ENCODE data around the gene PDCD1. TPM values are rescaled to one million over a fixed set of nuclear protein-coding genes. Genes with fewer than 3 reads are reported as not detected.
"Not testable (repeated sequence)": the region's sequence is repeated elsewhere in the genome, so short reads cannot be mapped to it uniquely, and the experiment has no call there.

PDCD1 gene
- total RNA-seq, 2 donors from 2014 or later = 22.5 to 25.4 TPM

- Mint-ChIP-seq H3K27ac (no peak overlapping the region), H3K36me3 (no peaks in the 10 kb centered on the region), H3K9me3 (no peaks in the 10 kb centered on the region)
- no peak for ATAC-seq
- peak in 1 of 2 donors; percentile 54 for DNase-seq (ENCODE audit: low spot score in 2 of 2)
Measured at GRCh38 chr2:241810307-241811200, 48.1 kb downstream of the PDCD1 start.

DNA sequence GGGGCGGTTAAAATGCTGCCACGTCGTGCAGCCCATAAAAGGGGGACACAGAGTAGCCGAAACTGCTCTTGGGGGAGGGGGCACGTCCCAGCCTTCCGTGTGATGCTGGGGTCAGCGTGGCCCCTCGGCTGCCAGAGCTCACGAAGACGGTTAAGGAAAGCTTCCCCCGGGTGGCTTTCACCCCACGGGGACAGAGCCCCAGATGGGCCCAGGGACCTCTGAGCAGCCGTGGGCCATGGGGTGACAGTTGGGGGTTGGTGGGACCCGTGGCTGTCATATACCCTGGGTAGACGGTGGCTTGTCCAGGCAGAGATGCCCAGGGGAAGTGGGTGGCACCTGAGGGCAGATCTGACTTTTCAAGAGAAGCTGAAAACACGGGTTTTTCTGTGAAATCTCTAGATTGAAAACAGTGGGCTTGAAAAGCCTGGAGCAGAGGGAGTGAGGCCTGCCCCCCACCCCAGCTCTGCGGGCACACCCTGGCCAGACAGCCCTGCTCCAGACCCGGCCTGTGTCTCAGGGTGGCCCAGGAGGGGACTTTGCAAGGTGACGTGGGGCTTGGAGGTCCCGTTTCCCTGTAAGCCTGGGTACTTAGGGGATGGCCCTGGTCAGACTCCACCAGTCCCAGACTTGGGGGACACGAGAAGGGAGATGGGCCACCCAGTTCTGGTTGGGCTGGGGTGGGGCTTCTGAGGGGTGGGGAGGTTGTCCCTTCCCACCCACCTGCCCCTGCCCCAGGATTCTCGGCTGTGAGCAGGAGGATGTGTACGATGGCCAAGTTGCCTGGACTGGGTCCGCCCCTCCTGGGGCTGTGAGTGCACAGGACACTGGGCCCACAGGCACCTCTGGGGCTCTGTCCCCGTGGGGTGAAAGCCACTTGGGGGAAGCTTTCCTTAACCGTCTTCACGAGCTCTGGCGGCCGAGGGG, 49.0 kb downstream of the PDCD1 start:
- no peak overlapping the region for H3K27ac Mint-ChIP-seq
- DNase-seq (ENCODE audit: low spot score in 2 of 2) (no peak), ATAC-seq (no peak)
- no peaks in the 10 kb centered on the region for H3K9me3 Mint-ChIP-seq
- H3K36me3 Mint-ChIP-seq = no peaks in the 10 kb centered on the region

GRCh38 chr2:241808721-241809382, 49.8 kb downstream of the PDCD1 start, which contains the start of gene NEU4:
NEU4 (plus strand) TSS chr2:241809193; CDS start chr2:241814485, 5,292 bp downstream.
- DNase-seq (ENCODE audit: low spot score in 2 of 2) (no peak), ATAC-seq (no peak)
- H3K36me3 Mint-ChIP-seq = no peaks in the 10 kb centered on the region
- H3K9me3 Mint-ChIP-seq = no peaks in the 10 kb centered on the region
- H3K27ac Mint-ChIP-seq = no peak within 1 kb of the TSS

DNA sequence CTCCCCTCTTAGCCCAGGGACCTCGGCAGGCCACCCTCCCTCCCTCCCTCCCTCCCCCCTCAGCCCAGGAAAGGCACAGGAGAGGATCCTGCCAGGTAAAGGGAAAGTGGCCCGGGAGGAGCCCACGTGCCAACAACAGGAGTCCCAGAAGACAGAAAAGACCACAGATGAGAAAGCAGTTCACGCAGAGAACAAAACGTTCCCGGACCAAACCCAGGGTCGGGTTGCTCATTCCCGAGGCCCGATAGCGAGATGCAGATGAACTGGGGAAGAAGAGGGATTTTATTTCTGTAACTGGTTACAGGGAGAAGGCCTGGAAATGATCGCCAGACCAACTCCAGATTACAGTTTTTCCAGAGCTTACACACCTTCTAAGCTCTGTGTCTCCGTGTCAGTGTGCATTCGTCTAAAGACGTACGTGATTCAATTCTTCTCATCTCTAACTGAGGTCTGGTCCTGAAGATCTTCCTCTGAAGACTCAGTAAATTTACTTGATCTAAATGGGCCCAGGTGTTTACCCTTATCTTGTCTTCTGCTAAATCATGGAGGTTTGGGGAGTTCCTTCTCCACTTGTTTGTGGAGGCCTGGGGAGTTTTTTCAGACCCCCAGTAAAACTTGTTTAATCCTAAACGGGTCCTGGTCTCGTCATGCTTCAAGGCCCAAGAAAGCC, 50.5 kb downstream of the PDCD1 start:
- ATAC-seq (no peak), DNase-seq (ENCODE audit: low spot score in 2 of 2) (no peak)
- H3K9me3 Mint-ChIP-seq = no peaks in the 10 kb centered on the region

GRCh38 chr2:241806217-241806616, 52.5 kb downstream of the PDCD1 start:
- ATAC-seq, H3K36me3 Mint-ChIP-seq, H3K27ac Mint-ChIP-seq: not testable (repeated sequence)

More for the DNA sequence above, 50.5 kb downstream of the PDCD1 start:
- no peak overlapping the region for H3K27ac Mint-ChIP-seq
- no peaks in the 10 kb centered on the region for H3K36me3 Mint-ChIP-seq

DNA sequence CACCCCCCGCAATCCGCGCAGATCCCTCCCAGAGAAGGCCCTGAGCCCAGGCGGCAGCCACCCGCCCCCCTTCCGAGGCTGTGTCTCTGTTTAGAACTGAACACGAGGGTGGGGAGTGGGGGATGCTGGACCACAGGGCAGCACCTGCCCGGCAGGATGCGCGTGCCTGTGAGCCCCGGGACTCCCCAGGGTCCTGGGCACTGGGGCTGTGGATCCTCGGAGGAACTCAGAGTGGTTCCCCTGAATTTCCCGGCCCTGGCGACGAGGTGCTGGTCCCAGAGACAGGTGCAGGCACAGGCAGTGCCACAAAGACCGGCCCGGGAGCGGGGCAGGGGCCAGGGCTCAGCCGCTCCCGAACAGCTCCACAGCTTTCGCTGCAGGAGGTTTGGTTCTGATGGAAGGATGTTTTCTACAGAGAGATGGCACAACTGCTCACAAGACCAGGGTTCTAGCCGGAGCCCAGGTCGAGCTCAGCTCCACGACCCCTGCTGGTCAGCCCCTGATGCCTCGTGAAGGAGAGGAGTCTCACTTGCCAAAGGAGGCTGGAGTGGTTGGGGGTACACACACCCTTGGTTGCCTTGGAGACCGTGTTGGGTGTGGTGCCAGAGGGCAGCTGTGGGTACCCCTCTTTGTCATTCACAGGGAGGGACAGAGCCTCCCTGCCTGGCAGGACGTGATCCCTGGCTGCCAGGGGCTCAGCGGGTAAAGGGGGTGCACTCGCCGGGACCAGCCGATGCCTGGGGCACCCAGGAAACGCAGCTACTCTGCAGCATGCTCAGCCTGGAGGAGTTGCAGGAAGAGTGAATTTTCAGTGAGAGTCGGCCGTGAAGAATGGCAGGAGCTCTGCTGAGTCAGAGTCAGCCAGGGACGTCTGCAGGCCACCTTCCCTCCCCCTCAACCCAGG, 54.1 kb downstream of the PDCD1 start:
- Mint-ChIP-seq H3K36me3 (no peaks in the 10 kb centered on the region), H3K9me3 (no peaks in the 10 kb centered on the region), H3K27ac (no peak overlapping the region)
- DNase-seq (ENCODE audit: low spot score in 2 of 2) (peak in 1 of 2 donors; percentile 42), ATAC-seq (peak; percentile 45 to 48)

More at GRCh38 chr2:241806217-241806616, 52.5 kb downstream of the PDCD1 start:
- not testable (repeated sequence) for H3K9me3 Mint-ChIP-seq; DNase-seq (ENCODE audit: low spot score in 2 of 2)

DNA sequence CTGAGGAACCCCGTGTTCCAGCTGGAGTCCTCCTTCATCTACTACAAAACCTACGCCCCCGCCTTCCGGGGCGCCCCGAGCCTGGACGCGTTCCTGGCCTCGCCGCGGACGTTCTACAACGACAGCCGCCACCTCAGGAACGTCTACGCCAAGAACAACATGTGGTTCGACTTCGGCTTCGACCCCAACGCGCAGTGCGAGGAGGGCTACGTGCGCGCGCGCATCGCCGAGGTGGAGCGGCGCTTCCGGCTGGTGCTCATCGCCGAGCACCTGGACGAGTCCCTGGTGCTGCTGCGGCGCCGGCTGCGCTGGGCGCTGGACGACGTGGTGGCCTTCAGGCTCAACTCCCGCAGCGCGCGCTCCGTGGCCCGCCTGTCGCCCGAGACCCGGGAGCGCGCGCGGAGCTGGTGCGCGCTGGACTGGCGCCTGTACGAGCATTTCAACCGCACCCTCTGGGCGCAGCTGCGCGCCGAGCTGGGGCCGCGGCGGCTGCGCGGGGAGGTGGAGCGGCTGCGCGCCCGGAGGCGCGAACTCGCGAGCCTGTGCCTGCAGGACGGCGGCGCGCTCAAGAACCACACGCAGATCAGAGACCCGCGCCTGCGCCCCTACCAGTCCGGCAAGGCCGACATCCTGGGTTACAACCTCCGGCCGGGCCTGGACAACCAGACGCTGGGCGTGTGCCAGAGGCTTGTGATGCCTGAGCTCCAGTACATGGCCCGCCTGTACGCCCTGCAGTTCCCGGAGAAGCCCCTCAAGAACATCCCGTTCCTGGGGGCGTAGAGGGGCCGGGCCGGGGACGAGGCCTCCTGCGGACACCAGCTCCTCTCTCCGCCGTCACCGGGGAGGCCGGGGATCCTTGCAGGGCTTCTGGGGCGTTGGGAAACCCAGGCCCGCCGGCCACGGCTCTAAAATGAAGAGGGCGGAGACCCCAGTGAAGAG, 55.0 kb downstream of the PDCD1 start:
- H3K36me3 Mint-ChIP-seq = no peaks in the 10 kb centered on the region
- no peak overlapping the region for H3K27ac Mint-ChIP-seq
- H3K9me3 Mint-ChIP-seq = no peaks in the 10 kb centered on the region
- DNase-seq (ENCODE audit: low spot score in 2 of 2) (peak in 1 of 2 donors; percentile 56), ATAC-seq (peak; percentile 65 to 81)

DNA sequence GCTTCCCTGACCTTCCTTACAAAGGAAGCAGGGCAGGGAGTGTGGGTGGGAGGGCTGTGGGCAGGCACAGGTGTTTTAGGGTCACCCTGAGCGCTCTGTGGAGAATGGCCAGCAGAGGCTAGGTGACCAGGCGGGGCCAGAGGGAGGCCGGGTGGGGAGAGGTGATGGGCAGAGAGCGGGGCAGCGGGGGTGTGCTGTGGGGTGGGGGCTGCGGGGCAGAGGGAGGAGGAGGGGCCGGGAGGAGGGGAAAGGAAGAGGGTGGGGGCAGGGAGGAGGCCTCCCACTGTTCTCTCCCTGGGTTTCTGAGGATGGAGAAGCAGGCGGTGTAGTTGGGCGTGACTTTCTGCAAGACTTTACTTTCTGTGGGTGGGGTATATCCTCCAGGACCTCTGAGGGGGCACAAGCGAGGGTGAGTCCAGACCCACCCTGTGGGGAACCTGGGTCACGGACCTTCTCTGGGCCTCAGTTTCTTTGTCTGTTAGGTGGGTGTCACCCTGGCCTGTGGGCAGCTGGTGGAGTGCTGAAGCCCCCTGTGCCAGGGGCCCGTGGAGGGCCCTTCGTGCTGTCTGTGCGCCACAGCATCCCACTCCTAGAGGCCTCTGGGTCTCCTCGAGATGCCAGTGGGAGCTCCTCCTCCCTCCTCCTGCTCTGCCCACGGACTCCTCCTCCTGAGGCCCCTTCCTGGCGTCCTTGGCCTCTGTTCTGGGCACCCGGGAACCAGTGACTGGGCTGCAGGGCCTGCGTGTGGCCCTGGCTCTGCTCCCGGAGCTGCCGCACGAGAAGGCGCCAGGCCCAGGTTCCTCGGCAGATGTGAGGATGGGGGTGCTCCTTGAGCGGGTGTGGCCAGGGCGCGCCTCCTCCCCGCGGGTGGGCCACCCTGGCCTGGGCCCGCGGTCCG, 56.0 kb downstream of the PDCD1 start:
- no peak for DNase-seq (ENCODE audit: low spot score in 2 of 2)
- H3K36me3 Mint-ChIP-seq = no peaks in the 10 kb centered on the region
- no peaks in the 10 kb centered on the region for H3K9me3 Mint-ChIP-seq
- no peak overlapping the region for H3K27ac Mint-ChIP-seq
- peak; percentile 2 to 3 for ATAC-seq

DNA sequence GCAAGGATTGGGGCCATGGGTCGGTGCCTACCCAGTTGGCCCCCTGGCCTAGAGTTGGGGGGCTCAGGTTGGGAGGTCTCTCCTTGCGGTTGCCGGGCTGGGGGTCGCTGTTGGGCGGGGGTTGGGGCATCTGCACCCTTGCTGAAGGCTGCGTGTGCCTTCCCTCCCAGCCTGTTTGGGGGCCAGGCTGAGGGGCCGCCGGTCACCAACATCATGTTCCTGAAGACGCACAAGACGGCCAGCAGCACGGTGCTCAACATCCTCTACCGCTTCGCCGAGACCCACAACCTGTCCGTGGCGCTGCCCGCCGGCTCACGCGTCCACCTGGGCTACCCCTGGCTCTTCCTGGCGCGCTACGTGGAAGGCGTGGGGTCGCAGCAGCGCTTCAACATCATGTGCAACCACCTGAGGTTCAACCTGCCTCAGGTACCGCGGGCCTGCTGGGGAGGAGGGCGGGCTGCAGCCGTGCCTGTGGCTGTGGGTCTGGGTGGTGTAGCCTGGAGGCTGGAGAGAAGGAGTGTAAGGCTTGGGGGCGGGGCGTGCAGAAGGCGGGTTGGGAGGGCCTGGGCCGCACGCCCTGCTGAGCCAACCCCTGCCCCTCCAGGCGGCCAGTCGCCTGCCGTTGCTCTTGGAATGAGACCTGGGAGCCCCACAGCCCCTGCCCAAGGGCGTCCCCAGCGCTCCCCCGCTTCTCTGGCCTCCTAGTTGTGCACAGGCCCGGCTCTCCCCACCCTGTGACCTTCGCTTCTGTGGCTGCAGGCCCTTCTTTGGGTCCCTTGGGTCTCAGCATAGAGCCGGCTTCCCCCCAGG, 56.9 kb downstream of the PDCD1 start:
- Mint-ChIP-seq H3K36me3 (no peaks in the 10 kb centered on the region), H3K9me3 (no peaks in the 10 kb centered on the region), H3K27ac (no peak overlapping the region)
- no peak for ATAC-seq
- no peak for DNase-seq (ENCODE audit: low spot score in 2 of 2)

- not testable (repeated sequence) for H3K27ac Mint-ChIP-seq; H3K36me3 Mint-ChIP-seq; DNase-seq (ENCODE audit: low spot score in 2 of 2); ATAC-seq; H3K9me3 Mint-ChIP-seq
Measured at GRCh38 chr2:241800198-241800903, 58.3 kb downstream of the PDCD1 start.

All from activated naive CD4-positive, alpha-beta T cell treated with anti-CD3 and anti-CD28 coated beads, Interleukin-2, amount 50 U/mL, for 72 hours (primary cell).